GM10248 (cell line): ENCODE data around the gene LMBR1.
"Not testable (repeated sequence)": the region's sequence is repeated elsewhere in the genome, so short reads cannot be mapped to it uniquely, and the experiment has no call there.

Experiments used
- CTCF ChIA-PET: fragments of 300-600 bp; sonication (Branson Sonifier 250); formaldehyde crosslinking; extraction: SDS; loops from one replicate; lab custom pipeline; 2021; ENCODE audit warnings: antibody characterized with exemption; lab: Yijun Ruan, JAX
- POLR2A ChIA-PET: fragments of 350-650 bp; sonication (Branson Sonifier 250); formaldehyde crosslinking; extraction: SDS; loops from one replicate; lab custom pipeline; 2020; ENCODE audit warnings: antibody characterized with exemption; lab: Yijun Ruan, JAX
- DNase-seq: peaks from one replicate; pipeline ENCODE4 v3.0.0; 2012; ENCODE audit errors: extremely low spot score
- CTCF ChIP-seq: IDR thresholded peaks from 2 replicates; pipeline ENCODE4 v1.5.1; 2012; ENCODE audit warnings: mild to moderate bottlenecking, low read depth; ENCODE audit errors: extremely low read depth, missing control alignments, control extremely low read depth

The LMBR1 gene

GRCh38 chr7:156865493-156865892, 27.5 kb downstream of the LMBR1 start:
- no peak for DNase-seq
- TF ChIP-seq CTCF: no peak
- POLR2A ChIA-PET: no interaction called here
- CTCF ChIA-PET: interaction anchor here (0.8 kb wide), 1 partner anchor 10 kb away, joined by 3 read pairs; no protein-coding TSS in a partner anchor

- DNase-seq, POLR2A ChIA-PET: not testable (repeated sequence)
- CTCF ChIA-PET: interaction anchor here (1.4 kb wide), 1 partner anchor 10 kb away, joined by 3 read pairs; no protein-coding TSS in a partner anchor
Observed at GRCh38 chr7:156862022-156862421, 31.0 kb downstream of the LMBR1 start.

- DNase-seq: no peak
- no peak for TF ChIP-seq CTCF
- CTCF ChIA-PET: interaction anchor here (1.4 kb wide), 1 partner anchor 11 kb away, joined by 3 read pairs; no protein-coding TSS in a partner anchor
- POLR2A ChIA-PET: no interaction called here
Observed at GRCh38 chr7:156861212-156861611, 31.8 kb downstream of the LMBR1 start.

GRCh38 chr7:156860099-156860498, 32.9 kb downstream of the LMBR1 start:
- DNase-seq, CTCF ChIA-PET, POLR2A ChIA-PET: not testable (repeated sequence)

- CTCF ChIA-PET: no interaction called here
Observed at GRCh38 chr7:156858523-156858922, 34.5 kb downstream of the LMBR1 start.

GRCh38 chr7:156857757-156858156, 35.2 kb downstream of the LMBR1 start:
- TF ChIP-seq CTCF: no peak
- DNase-seq: no peak
- CTCF ChIA-PET: no interaction called here
- POLR2A ChIA-PET: no interaction called here

More at GRCh38 chr7:156858523-156858922, 34.5 kb downstream of the LMBR1 start:
- no peak for DNase-seq
- no peak for TF ChIP-seq CTCF
- POLR2A ChIA-PET: no interaction called here

- no peak for DNase-seq
- no peak for TF ChIP-seq CTCF
- POLR2A ChIA-PET: no interaction called here
- CTCF ChIA-PET: interaction anchor here (1.7 to 1.8 kb wide), 3 partner anchors 9 to 17 kb away, joined by 4 to 6 read pairs (median 4); no protein-coding TSS in a partner anchor
Observed at GRCh38 chr7:156854654-156855053, 38.3 kb downstream of the LMBR1 start.

- DNase-seq: no peak
- POLR2A ChIA-PET: interaction anchor here (0.7 kb wide), 1 partner anchor 368 kb away, joined by 3 read pairs; no protein-coding TSS in a partner anchor
- CTCF ChIA-PET: no interaction called here
- no peak for TF ChIP-seq CTCF
Observed at GRCh38 chr7:156848979-156849378, 44.0 kb downstream of the LMBR1 start.
